ENCODE measurements around the gene IPP.

The IPP gene

DNA sequence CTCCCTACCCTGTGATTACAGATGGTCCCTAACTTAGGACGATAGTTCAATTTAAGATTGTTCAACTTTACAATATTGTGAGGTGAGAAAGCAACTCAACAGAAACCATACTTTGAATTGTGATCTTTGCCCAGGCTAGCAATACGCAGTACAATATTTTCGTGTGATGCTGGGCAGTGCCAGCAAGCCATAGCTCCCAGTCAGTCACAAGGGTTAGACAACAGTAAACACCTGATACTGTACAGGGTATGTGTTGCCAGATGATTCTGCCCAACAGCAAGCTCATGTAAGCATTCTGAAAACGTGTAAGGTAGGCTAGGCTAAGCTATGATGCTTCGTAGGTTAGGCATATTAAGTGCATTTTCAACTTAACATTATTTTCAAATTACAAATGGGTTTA lies 76.0 kb downstream of the IPP start:
- no peak overlapping the region for H3K27ac ChIP-seq
- no peak for TF ChIP-seq ZFX (IDR thresholded peaks at IDR 0.05)
- TF ChIP-seq, protein P1, sequence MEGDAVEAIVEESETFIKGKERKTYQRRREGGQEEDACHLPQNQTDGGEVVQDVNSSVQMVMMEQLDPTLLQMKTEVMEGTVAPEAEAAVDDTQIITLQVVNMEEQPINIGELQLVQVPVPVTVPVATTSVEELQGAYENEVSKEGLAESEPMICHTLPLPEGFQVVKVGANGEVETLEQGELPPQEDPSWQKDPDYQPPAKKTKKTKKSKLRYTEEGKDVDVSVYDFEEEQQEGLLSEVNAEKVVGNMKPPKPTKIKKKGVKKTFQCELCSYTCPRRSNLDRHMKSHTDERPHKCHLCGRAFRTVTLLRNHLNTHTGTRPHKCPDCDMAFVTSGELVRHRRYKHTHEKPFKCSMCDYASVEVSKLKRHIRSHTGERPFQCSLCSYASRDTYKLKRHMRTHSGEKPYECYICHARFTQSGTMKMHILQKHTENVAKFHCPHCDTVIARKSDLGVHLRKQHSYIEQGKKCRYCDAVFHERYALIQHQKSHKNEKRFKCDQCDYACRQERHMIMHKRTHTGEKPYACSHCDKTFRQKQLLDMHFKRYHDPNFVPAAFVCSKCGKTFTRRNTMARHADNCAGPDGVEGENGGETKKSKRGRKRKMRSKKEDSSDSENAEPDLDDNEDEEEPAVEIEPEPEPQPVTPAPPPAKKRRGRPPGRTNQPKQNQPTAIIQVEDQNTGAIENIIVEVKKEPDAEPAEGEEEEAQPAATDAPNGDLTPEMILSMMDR (conservative IDR thresholded peaks at IDR 0.05): no peak

DNA sequence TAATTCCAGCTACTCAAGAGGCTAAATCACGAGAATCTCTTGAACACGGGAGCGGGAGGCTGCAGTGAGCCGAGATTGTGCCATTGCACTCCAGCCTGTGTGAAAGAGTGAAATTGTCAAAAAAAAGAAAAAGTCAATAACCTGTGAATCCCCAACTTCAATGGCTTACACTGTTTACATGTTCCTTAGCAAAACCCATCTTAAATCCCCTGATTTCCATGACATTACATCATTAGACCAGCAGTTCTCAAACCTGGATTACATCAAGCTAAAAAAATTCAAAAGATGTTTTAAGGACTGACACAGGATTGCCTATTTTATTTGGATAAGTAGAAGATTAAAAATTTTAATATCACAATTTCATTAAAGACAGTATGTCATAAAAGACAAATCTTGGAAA lies 76.5 kb downstream of the IPP start:
- H3K27ac ChIP-seq: no peak overlapping the region
- TF ChIP-seq ZFX (IDR thresholded peaks at IDR 0.05): no peak
- TF ChIP-seq, protein P1 (conservative IDR thresholded peaks at IDR 0.05): no peak

DNA sequence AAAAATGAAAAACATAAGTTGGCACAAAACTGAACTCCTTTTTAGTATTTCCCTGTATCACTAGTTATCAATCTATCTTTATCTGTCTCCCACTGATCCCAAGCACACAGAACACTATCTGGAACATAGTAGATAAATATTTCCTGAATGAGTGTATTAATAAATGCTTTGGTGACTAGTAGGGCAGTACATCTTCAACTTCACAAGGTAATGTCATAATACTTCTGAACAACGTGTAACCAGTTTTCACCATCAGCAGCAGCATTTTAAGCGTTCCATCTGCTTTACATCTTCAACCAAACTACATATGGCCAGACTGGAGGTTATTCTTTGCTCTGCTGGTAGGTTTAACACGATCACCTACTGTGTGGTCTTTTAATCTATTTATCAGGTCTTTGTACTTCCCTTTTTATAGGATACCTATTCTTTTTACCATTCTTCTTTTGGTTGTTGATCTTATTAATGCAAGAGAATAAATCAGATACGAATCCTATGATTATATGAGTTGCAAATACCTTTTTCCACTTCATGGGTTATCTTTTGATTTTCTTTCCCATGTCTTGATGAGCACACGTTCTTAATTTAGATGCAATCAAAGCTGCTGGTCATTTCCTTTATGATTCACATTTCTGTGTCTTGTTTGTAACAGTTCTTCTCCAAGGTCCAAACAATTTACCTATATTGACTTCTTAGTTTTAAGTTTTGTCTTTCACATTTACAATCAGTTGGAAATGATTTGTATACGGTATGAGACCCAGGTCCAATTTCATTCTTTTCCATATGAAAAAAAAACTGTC lies 80.4 kb downstream of the IPP start:
- no peak for TF ChIP-seq ZFX (IDR thresholded peaks at IDR 0.05)
- TF ChIP-seq, protein P1 (conservative IDR thresholded peaks at IDR 0.05): no peak
- no peak overlapping the region for H3K27ac ChIP-seq

DNA sequence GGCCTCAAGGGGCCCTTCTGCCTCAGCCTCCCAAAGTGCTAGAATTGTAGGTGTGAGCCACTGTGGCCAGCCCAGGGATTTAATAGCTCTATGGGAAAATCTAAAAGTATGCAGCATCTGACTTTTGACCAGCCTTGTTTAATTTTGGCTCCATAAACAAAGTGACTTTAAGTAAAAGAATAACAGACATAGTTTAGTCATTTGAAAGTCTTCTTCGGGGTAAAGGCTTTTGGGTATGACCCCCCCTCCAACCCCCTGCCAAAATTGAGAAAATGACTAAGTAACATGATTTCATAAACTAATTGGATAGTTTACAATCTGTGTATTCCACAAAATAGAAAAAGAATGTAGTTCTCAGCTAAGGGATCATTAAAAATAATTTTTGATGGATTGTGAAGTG lies 81.1 kb downstream of the IPP start:
- no peak overlapping the region for H3K27ac ChIP-seq
- TF ChIP-seq ZFX (IDR thresholded peaks at IDR 0.05): no peak
- TF ChIP-seq, protein P1 (conservative IDR thresholded peaks at IDR 0.05): no peak

DNA sequence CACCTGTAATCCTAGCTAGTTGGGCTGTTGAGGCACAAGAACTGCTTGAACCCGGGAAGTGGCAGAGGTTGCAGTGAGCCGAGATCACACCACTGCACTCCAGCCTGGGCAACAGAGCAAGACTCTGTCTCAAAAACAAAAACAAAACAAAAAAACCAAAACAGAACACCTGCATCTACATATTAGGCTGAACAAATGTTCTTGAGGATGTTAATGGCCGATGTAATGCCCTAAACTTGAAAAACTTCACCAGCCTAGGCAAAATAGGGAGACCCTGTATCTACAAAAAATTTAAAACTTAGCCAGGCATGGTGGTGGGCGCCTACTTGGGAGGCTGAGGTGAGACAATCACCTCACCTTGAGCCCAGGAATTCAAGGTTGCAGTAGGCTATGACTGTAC lies 81.9 kb downstream of the IPP start:
- no peak overlapping the region for H3K27ac ChIP-seq

DNA sequence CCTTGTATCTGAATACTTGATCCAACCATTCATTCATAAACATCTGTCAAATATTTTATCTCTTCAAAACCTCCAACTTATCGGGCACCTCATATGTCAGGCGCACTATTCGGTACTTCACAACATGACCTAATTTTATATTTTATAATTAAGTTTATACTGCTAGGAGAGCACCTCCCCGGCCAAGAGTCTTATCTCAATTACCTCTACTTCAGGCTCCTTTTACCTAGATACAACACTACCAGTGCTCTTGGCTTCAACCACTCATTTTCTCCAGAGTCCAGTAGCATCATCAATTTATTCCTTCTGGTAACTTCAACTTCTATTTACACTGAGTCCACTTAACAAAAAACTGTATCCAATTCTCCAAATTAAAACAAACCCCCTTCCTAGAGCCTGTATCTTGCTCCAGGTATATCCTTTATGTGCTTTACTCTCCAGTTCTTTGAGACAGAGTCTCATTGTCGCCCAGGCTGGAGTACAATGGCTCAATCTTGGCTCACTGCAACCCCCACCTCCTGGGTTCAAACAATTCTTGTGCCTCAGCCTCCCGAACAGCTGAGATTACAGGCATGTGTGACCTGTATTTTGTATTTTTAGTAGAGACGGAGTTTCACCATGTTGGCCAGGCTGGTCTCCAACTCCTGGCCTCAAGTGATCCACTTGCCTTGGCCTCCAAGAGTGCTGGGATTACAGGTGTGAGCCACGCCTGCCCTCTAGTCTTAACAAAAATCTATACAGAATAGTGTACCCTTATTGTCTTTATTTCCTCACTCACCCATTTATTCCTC lies 82.9 kb downstream of the IPP start:
- no peak for TF ChIP-seq ZFX (IDR thresholded peaks at IDR 0.05)
- TF ChIP-seq, protein P1 (conservative IDR thresholded peaks at IDR 0.05): no peak
- H3K27ac ChIP-seq: no peak overlapping the region

More for the DNA sequence above, 81.9 kb downstream of the IPP start:
- no peak for TF ChIP-seq ZFX (IDR thresholded peaks at IDR 0.05)
- TF ChIP-seq, protein P1 (conservative IDR thresholded peaks at IDR 0.05): no peak

DNA sequence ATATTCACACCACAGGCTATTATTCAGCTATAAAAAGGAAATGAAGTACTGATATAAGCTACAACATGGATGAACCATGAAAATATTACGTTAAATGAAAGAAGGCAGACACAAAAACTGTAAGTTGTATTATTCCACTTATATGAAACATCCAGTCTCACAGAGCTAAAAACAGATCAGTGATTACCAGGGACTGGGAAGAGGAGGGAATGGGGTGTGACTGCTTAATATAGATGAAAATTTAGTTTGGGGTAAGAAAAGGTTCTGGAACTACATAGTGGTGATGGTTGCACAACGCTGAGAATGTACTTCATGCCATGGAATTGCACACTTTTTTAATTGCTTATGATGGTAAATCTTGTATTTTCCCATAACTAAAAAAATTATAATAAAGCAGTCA lies 83.6 kb downstream of the IPP start:
- TF ChIP-seq ZFX (IDR thresholded peaks at IDR 0.05): no peak
- TF ChIP-seq, protein P1 (conservative IDR thresholded peaks at IDR 0.05): no peak
- H3K27ac ChIP-seq: no peak overlapping the region
